GM23338 (cell line): ENCODE data around the gene PRC1. TPM values are rescaled to one million over a fixed set of nuclear protein-coding genes. Genes with fewer than 3 reads are reported as not detected.

Experiments used
- ATAC-seq: fragments of 200-7000 bp; cut with Tn5 transposase; 3 replicates; pipeline ENCODE4 v1.9.1; 2020
- DNase-seq: peaks from one replicate; pipeline ENCODE4 v3.0.0-alpha.2; 2015; ENCODE audit warnings: low spot score
- H2AFZ ChIP-seq: fragments of 200-600 bp; sonication (generic); 2 replicates; pipeline ENCODE4 v1.8.0; 2016; ENCODE audit warnings: antibody characterized with exemption, mild to moderate bottlenecking, moderate library complexity
- H3F3A ChIP-seq: fragments of 200-600 bp; sonication (generic); replicated peaks from 2 replicates; pipeline ENCODE4 v1.8.0; 2017; ENCODE audit warnings: antibody characterized with exemption, mixed run types, low read depth
- H3K27ac ChIP-seq: fragments of 200-600 bp; sonication (generic); 2 replicates; pipeline ENCODE4 v1.6.1; 2016; ENCODE audit warnings: low read depth
- H3K27me3 ChIP-seq: fragments of 200-600 bp; sonication (generic); 2 replicates; pipeline ENCODE4 v1.8.0; 2016; ENCODE audit warnings: mild to moderate bottlenecking, mixed run types, moderate library complexity; ENCODE audit not compliant: insufficient read depth
- H3K36me3 ChIP-seq: fragments of 200-600 bp; sonication (generic); 2 replicates; pipeline ENCODE4 v1.8.0; 2016; ENCODE audit warnings: mild to moderate bottlenecking; ENCODE audit not compliant: insufficient read depth
- H3K4me1 ChIP-seq: fragments of 200-600 bp; sonication (generic); 2 replicates; pipeline ENCODE4 v1.8.0; 2016; ENCODE audit warnings: mild to moderate bottlenecking, moderate library complexity; ENCODE audit not compliant: insufficient read depth
- H3K4me2 ChIP-seq: fragments of 200-600 bp; sonication (generic); 2 replicates; pipeline ENCODE4 v1.7.1; 2017; ENCODE audit warnings: mixed run types
- H3K4me3 ChIP-seq: fragments of 200-600 bp; sonication (generic); 2 replicates; pipeline ENCODE4 v1.6.1; 2016; ENCODE audit warnings: mixed run types
- H3K79me2 ChIP-seq: fragments of 200-600 bp; sonication (generic); replicated peaks from 2 replicates; pipeline ENCODE4 v1.8.0; 2017; ENCODE audit warnings: mild to moderate bottlenecking; ENCODE audit not compliant: insufficient read depth
- H3K9me2 ChIP-seq: fragments of 200-600 bp; sonication (generic); 2 replicates; pipeline ENCODE4 v1.8.0; 2017; ENCODE audit not compliant: insufficient read depth
- H4K20me1 ChIP-seq: fragments of 200-600 bp; sonication (generic); replicated peaks from 2 replicates; pipeline ENCODE4 v1.8.0; 2017; ENCODE audit warnings: mild to moderate bottlenecking; ENCODE audit not compliant: insufficient read depth
- H3K27ac Mint-ChIP-seq: 2 replicates; pipeline ENCODE4 v1.8.0; 2020; ENCODE audit warnings: inconsistent platforms, mild to moderate bottlenecking, moderate library complexity, mixed read lengths
- H3K27me3 Mint-ChIP-seq: 3 replicates; pipeline ENCODE4 v1.8.0; 2022; ENCODE audit warnings: low read depth, mild to moderate bottlenecking, moderate library complexity, mixed read lengths, inconsistent platforms; ENCODE audit not compliant: insufficient read depth, poor library complexity
- H3K36me3 Mint-ChIP-seq: 3 replicates; pipeline ENCODE4 v1.8.0; 2021; ENCODE audit warnings: low read depth, mild to moderate bottlenecking, inconsistent platforms, moderate library complexity, mixed read lengths
- H3K4me1 Mint-ChIP-seq: 3 replicates; pipeline ENCODE4 v1.8.0; 2020; ENCODE audit warnings: mild to moderate bottlenecking, inconsistent platforms, mixed read lengths
- H3K4me3 Mint-ChIP-seq: 3 replicates; pipeline ENCODE4 v1.8.0; 2021; ENCODE audit warnings: moderate library complexity, mild to moderate bottlenecking, inconsistent platforms, mixed read lengths
- H3K9me3 Mint-ChIP-seq: 3 replicates; pipeline ENCODE4 v1.8.0; 2020; ENCODE audit warnings: moderate library complexity, mild to moderate bottlenecking, inconsistent platforms, mixed read lengths
- CREB1 ChIP-seq: fragments of 250-450 bp; sonication (Bioruptor Pico); IDR thresholded peaks from 2 replicates; pipeline ENCODE4 v1.5.0; 2020; ENCODE audit warnings: low read depth, mild to moderate bottlenecking, moderate library complexity
- ETS1 ChIP-seq: IDR thresholded peaks from 2 replicates; pipeline ENCODE4 v1.6.1; 2016; ENCODE audit warnings: antibody characterized with exemption
- EZH2 ChIP-seq: fragments of 200-600 bp; sonication (generic); IDR thresholded peaks from one replicate; pipeline ENCODE4 v1.8.0; 2017; ENCODE audit warnings: antibody characterized with exemption, mild to moderate bottlenecking, low read depth; ENCODE audit not compliant: unreplicated experiment
- EZH2phosphoT487 ChIP-seq: fragments of 200-600 bp; sonication (generic); IDR thresholded peaks from one replicate; pipeline ENCODE4 v1.8.1; 2018; ENCODE audit warnings: antibody characterized with exemption; ENCODE audit not compliant: unreplicated experiment
- JUNB ChIP-seq: IDR thresholded peaks from one replicate; pipeline ENCODE4 v1.6.1; 2016; ENCODE audit warnings: antibody characterized with exemption; ENCODE audit not compliant: unreplicated experiment
- NANOG ChIP-seq: IDR thresholded peaks from 2 replicates; pipeline ENCODE4 v1.6.1; 2016; ENCODE audit warnings: antibody characterized with exemption, borderline replicate concordance
- POLR2AphosphoS5 ChIP-seq: IDR thresholded peaks from 2 replicates; pipeline ENCODE4 v1.6.1; 2016; ENCODE audit warnings: antibody characterized with exemption, low read depth
- STAT1 ChIP-seq: IDR thresholded peaks from one replicate; pipeline ENCODE4 v1.6.1; 2016; ENCODE audit warnings: antibody characterized with exemption; ENCODE audit not compliant: unreplicated experiment
- ZNF114 ChIP-seq: fragments of 250-450 bp; sonication (Bioruptor Pico); IDR thresholded peaks from 2 replicates; pipeline ENCODE4 v1.5.0; 2020; ENCODE audit warnings: mild to moderate bottlenecking, moderate library complexity
- ZNF331 ChIP-seq: fragments of 250-450 bp; sonication (Bioruptor Pico); IDR thresholded peaks from 2 replicates; pipeline ENCODE4 v1.5.0; 2020; ENCODE audit warnings: low read depth, mild to moderate bottlenecking, moderate library complexity
- polyA plus RNA-seq: library from polyadenylated mRNA; unstranded; fragments of >200 nt; fragmentation: Nextera tagmentation; extraction: Ambion mirVana; gene quantifications from 2 replicates; pipeline ENCODE4 v1.2.1, GENCODE V29; 2016
- total RNA-seq: library from RNA; depleted of rRNA; stranded (reverse); fragments of >200 nt; shearing (Covaris generic); gene quantifications from 2 replicates; pipeline ENCODE4 v1.2.3, GENCODE V29; 2014
- TF ChIP-seq, protein P1 (sequence below): fragments of 250-450 bp; sonication (Bioruptor Pico); IDR thresholded peaks from 2 replicates; pipeline ENCODE4 v1.5.0; 2020; ENCODE audit warnings: mild to moderate bottlenecking, moderate library complexity
- TF ChIP-seq, protein P2 (sequence below), 2 experiments: fragments of 200-600 bp in 1 of 2; sonication (generic) in 1 of 2; conservative IDR thresholded peaks; 2 replicates each; pipeline versions ENCODE4 v1.5.1 to v1.6.1; 2016 to 2017; ENCODE audit warnings: antibody characterized with exemption in 2 of 2, low read depth in 2 of 2, mild to moderate bottlenecking in 2 of 2, moderate library complexity in 1 of 2
- TF ChIP-seq, protein P3 (sequence below): IDR thresholded peaks from one replicate; pipeline ENCODE4 v1.6.1; 2018; ENCODE audit warnings: antibody characterized with exemption; ENCODE audit not compliant: unreplicated experiment

Gene PRC1
- total and polyA plus RNA-seq, 2 experiments from 2014 or later = 102 to 150 TPM

DNA sequence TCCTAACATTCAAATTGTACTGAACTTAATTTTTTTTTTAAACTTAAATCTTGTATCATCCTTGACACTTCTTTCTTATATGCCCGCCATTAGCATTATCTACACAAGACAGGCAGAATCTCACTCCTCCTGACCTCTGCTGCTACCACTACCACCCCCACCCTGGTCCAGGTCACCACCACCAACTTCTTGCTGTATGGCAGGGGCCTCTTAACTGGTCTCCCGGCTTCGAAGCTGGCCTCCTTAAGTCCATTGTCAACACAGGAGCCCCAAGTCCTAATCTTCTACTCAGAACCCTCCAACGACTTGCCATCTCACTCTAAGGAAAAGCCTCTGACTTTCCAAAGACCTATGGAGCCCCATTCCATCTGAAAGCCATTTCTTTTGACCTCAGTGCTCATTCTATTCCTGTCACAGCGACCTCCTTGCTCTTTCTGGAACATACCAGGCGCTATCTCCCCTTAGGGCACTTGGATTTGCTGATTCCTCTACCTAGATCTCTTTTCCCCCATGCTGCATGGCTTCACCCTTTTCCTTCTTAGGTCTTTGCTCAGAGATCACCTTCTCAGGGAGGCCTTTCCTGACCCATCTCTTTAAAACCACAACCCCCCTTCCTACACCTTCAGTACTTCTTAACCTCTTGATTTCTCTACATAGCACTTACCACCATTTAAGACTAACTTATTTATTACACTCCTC lies 2.6 kb downstream of the PRC1 start:
- Mint-ChIP-seq H3K36me3 (peaks cover 6% of the 10 kb centered on the region; the same call in 2 of the 3 replicates), H3K27ac (peak overlapping the region; percentile 28; the same call in 1 of the 2 replicates), H3K4me3 (peak overlapping the region; percentile 4; the same call in 2 of the 3 replicates), H3K4me1 (peaks cover 28% of the 10 kb centered on the region), H3K9me3 (no peaks in the 10 kb centered on the region; the same call in 2 of the 3 replicates), H3K27me3 (peaks cover 8% of the 10 kb centered on the region)
- H3K4me2 ChIP-seq = no peak overlapping the region
- DNase-seq (no peak), ATAC-seq (no peak)
- no peak overlapping the region for H3K27ac ChIP-seq
- peaks cover 21% of the 10 kb centered on the region for H3K4me1 ChIP-seq
- H3K79me2 ChIP-seq = peaks cover 87% of the 10 kb centered on the region
- TF ChIP-seq NANOG (no peak), ZNF114 (CRISPR knock-in tag) (no peak), EZH2phosphoT487 (no peak), EZH2 (no peak), POLR2AphosphoS5 (no peak), ZNF331 (CRISPR knock-in tag) (no peak), ETS1 (no peak), JUNB (no peak), CREB1 (CRISPR knock-in tag) (no peak), STAT1 (no peak)
- TF ChIP-seq, protein P1, sequence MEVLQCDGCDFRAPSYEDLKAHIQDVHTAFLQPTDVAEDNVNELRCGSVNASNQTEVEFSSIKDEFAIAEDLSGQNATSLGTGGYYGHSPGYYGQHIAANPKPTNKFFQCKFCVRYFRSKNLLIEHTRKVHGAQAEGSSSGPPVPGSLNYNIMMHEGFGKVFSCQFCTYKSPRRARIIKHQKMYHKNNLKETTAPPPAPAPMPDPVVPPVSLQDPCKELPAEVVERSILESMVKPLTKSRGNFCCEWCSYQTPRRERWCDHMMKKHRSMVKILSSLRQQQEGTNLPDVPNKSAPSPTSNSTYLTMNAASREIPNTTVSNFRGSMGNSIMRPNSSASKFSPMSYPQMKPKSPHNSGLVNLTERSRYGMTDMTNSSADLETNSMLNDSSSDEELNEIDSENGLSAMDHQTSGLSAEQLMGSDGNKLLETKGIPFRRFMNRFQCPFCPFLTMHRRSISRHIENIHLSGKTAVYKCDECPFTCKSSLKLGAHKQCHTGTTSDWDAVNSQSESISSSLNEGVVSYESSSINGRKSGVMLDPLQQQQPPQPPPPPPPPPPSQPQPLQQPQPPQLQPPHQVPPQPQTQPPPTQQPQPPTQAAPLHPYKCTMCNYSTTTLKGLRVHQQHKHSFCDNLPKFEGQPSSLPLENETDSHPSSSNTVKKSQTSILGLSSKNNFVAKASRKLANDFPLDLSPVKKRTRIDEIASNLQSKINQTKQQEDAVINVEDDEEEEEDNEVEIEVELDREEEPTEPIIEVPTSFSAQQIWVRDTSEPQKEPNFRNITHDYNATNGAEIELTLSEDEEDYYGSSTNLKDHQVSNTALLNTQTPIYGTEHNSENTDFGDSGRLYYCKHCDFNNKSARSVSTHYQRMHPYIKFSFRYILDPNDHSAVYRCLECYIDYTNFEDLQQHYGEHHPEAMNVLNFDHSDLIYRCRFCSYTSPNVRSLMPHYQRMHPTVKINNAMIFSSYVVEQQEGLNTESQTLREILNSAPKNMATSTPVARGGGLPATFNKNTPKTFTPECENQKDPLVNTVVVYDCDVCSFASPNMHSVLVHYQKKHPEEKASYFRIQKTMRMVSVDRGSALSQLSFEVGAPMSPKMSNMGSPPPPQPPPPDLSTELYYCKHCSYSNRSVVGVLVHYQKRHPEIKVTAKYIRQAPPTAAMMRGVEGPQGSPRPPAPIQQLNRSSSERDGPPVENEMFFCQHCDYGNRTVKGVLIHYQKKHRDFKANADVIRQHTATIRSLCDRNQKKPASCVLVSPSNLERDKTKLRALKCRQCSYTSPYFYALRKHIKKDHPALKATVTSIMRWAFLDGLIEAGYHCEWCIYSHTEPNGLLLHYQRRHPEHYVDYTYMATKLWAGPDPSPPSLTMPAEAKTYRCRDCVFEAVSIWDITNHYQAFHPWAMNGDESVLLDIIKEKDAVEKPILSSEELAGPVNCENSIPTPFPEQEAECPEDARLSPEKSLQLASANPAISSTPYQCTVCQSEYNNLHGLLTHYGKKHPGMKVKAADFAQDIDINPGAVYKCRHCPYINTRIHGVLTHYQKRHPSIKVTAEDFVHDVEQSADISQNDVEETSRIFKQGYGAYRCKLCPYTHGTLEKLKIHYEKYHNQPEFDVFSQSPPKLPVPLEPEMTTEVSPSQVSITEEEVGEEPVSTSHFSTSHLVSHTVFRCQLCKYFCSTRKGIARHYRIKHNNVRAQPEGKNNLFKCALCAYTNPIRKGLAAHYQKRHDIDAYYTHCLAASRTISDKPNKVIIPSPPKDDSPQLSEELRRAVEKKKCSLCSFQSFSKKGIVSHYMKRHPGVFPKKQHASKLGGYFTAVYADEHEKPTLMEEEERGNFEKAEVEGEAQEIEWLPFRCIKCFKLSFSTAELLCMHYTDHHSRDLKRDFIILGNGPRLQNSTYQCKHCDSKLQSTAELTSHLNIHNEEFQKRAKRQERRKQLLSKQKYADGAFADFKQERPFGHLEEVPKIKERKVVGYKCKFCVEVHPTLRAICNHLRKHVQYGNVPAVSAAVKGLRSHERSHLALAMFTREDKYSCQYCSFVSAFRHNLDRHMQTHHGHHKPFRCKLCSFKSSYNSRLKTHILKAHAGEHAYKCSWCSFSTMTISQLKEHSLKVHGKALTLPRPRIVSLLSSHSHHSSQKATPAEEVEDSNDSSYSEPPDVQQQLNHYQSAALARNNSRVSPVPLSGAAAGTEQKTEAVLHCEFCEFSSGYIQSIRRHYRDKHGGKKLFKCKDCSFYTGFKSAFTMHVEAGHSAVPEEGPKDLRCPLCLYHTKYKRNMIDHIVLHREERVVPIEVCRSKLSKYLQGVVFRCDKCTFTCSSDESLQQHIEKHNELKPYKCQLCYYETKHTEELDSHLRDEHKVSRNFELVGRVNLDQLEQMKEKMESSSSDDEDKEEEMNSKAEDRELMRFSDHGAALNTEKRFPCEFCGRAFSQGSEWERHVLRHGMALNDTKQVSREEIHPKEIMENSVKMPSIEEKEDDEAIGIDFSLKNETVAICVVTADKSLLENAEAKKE (CRISPR knock-in tag) = no peak
- TF ChIP-seq, protein P2, sequence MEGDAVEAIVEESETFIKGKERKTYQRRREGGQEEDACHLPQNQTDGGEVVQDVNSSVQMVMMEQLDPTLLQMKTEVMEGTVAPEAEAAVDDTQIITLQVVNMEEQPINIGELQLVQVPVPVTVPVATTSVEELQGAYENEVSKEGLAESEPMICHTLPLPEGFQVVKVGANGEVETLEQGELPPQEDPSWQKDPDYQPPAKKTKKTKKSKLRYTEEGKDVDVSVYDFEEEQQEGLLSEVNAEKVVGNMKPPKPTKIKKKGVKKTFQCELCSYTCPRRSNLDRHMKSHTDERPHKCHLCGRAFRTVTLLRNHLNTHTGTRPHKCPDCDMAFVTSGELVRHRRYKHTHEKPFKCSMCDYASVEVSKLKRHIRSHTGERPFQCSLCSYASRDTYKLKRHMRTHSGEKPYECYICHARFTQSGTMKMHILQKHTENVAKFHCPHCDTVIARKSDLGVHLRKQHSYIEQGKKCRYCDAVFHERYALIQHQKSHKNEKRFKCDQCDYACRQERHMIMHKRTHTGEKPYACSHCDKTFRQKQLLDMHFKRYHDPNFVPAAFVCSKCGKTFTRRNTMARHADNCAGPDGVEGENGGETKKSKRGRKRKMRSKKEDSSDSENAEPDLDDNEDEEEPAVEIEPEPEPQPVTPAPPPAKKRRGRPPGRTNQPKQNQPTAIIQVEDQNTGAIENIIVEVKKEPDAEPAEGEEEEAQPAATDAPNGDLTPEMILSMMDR (conservative IDR thresholded peaks at IDR 0.05; ENCODE audit: low read depth in 2 of 2) = no peak
- TF ChIP-seq, protein P3, sequence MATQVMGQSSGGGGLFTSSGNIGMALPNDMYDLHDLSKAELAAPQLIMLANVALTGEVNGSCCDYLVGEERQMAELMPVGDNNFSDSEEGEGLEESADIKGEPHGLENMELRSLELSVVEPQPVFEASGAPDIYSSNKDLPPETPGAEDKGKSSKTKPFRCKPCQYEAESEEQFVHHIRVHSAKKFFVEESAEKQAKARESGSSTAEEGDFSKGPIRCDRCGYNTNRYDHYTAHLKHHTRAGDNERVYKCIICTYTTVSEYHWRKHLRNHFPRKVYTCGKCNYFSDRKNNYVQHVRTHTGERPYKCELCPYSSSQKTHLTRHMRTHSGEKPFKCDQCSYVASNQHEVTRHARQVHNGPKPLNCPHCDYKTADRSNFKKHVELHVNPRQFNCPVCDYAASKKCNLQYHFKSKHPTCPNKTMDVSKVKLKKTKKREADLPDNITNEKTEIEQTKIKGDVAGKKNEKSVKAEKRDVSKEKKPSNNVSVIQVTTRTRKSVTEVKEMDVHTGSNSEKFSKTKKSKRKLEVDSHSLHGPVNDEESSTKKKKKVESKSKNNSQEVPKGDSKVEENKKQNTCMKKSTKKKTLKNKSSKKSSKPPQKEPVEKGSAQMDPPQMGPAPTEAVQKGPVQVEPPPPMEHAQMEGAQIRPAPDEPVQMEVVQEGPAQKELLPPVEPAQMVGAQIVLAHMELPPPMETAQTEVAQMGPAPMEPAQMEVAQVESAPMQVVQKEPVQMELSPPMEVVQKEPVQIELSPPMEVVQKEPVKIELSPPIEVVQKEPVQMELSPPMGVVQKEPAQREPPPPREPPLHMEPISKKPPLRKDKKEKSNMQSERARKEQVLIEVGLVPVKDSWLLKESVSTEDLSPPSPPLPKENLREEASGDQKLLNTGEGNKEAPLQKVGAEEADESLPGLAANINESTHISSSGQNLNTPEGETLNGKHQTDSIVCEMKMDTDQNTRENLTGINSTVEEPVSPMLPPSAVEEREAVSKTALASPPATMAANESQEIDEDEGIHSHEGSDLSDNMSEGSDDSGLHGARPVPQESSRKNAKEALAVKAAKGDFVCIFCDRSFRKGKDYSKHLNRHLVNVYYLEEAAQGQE = no peak
- H4K20me1 ChIP-seq = peaks cover 50% of the 10 kb centered on the region
- no peaks in the 10 kb centered on the region for H3K27me3 ChIP-seq
- no peaks in the 10 kb centered on the region for H3K36me3 ChIP-seq
- no peaks in the 10 kb centered on the region for H3K9me2 ChIP-seq
- no peaks in the 10 kb centered on the region; the same call in 1 of the 2 replicates for H3F3A ChIP-seq
- no peak overlapping the region for H3K4me3 ChIP-seq
- no peak overlapping the region for H2AFZ ChIP-seq
